Ecto neural progenitor cell (in vitro differentiated cells): ENCODE measurements around the gene BACH1.
"Not testable (repeated sequence)": the region's sequence is repeated elsewhere in the genome, so short reads cannot be mapped to it uniquely, and the experiment has no call there.

Experiments
- DNase-seq: peaks from one replicate; pipeline ENCODE4 v3.0.0-alpha.2; 2018; ENCODE audit warnings: low spot score

The BACH1 gene

DNA sequence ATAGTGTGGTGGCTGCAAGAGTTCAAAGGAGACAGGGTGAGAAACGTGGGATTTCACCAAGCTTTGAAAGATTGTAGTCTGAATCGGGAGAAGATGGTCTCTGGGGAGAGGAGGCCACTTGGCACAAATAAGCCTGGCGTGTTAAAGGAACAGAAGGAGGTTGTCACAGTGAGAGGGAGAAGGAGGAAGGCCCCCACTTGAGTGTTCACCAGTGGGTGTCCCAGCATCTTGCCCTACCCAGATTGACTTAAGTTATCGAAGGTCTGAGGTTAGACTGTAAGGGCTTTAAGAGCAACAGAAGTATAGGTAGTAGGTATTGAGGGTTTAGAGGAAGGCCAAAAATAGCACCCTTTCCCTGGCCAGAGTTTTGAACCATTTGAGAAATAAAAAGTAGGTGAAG lies 48.0 kb downstream of the BACH1 start:
- DNase-seq, result no peak

- no peak for DNase-seq
Measured at GRCh38 chr21:29347274-29347681, 48.6 kb downstream of the BACH1 start.

DNA sequence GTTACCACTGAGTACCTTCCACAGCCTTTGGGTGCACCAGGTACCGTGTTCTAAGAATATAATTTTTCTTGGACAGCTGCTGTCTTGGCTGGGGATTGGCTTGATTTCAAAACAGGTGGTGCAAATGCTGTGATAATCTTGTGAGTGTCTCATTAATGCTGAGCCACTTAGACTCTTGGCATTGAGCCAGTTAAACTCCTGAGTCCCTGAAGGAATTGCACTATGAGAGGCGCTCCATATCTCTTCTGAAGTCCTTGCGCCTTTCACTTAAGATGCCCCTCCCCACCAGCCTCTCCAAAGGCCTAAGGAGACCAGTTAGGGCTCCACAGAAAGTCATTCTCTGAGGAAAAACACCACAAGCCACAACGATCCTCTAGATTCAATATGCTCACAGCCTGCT lies 51.0 kb downstream of the BACH1 start:
- DNase-seq, result no peak

- DNase-seq, result no peak
Measured at GRCh38 chr21:29350246-29350779, 51.6 kb downstream of the BACH1 start.

GRCh38 chr21:29351691-29352090 lies 53.0 kb downstream of the BACH1 start:
- DNase-seq, result no peak

DNA sequence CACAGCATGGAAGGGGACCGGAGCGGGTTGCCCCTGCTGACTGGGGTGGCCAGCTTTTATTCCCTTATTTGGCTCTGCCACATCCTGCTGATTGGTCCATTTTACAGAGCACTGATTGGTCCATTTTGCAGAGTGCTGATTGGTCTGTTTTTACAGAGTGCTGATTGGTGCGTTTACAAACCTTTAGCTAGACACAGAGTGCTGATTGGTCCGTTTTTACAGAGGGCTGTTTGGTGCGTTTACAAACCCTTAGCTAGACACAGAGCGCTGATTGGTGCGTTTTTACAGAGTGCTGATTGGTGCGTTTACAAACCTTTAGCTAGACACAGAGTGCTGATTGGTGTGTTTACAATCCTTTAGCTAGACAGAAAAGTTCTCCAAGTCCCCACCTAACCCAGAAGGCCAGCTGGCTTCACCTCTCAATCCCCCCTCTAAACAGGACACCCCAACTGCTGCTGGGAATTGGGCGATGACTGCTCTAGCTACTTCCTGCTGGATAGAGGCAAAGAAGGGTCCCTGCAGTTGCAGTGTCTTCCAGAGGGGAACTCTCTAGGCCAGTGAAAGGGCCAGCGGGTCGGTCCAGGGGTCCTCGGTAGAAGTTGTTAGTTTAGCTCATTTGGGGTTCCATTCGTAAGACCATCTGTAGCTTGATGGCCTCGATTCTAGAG lies 56.5 kb downstream of the BACH1 start:
- DNase-seq, result not testable (repeated sequence)

GRCh38 chr21:29356291-29356690 lies 57.6 kb downstream of the BACH1 start:
- DNase-seq, result not testable (repeated sequence)

- DNase-seq, result not testable (repeated sequence)
Measured at GRCh38 chr21:29356810-29357209, 58.1 kb downstream of the BACH1 start.

DNA sequence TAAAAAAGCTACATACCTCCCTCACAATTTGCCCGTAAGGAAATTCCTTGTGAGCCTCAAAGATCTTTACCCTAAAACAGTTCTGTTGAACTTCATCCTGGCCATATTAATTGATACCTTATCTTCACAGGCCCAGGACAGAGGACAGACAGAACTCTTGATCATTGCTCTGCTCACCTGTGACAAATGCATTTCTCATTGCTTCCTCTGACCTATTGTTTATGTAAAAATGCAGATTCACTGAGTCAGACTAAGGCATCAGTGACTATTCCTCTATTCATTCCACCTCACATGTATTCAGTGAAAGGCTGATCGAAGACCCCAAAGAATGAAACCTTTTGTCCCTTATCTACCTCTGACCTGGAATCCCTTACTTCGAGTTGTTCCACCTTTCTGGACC lies 61.0 kb downstream of the BACH1 start:
- no peak for DNase-seq

DNA sequence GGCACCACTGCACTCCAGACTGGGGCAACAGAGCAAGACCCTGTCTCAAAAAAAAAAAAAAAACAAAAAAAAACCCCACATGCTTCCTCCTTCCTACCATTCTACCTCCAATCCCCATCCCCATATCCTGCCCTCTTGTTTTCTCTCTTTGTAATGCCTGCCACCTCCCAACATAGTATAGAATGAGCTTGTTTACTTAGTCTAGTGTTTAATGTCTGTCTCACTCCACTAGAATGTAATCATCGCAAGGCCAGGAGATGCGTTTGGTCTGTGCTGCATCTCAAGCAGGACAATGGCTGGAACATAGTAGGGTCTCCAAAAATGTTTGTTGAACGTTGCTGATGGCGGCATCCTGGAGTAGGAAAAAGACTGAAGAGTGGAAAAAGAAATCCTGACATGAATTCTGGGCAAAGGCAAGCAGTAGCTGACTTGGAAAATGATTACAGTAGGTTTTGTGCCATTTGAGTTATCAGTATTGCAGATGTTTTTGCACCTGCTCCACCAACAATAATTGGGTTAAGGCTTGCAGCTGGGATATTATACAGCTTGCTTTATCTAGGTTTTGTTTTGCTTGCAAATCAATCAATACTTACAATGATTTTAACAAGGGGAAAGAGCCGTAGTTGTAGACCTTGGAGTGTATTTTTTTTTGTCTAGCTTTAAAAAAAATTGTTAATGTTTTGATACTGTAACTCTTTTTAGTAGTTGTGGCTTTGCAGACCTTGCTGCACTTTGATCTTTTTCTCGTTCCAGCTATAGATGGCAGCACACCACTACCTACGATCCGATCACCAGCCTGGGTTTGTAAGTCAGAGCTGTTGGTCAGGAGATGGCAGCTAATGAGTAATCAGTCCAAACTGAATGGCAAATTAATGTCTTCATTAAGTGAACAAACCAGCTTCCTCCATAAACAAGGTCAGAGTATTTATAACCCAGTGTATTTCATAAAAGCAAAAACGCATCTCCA lies 62.4 kb downstream of the BACH1 start:
- DNase-seq, result no peak

DNA sequence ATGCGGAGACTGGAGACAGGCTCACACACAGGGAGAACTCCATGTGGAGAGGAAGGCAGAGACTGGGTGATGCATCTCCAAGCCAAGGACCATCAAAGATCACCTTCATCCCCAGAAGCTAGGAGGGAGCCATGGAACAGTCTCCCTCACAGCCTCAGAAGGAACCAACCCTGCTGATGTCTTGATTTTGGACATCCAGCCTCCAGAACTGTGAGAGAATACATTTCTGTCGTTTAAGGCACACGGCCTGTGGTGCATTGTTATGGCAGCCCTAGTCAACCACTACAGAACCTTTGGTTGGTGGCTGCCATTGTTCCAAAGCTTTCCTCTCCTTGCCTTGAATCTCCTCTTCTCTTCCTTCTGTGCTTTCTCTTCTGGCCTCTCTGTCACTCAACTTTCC lies 64.0 kb downstream of the BACH1 start:
- no peak for DNase-seq

GRCh38 chr21:29365661-29366265 lies 67.0 kb downstream of the BACH1 start:
- DNase-seq, result no peak

DNA sequence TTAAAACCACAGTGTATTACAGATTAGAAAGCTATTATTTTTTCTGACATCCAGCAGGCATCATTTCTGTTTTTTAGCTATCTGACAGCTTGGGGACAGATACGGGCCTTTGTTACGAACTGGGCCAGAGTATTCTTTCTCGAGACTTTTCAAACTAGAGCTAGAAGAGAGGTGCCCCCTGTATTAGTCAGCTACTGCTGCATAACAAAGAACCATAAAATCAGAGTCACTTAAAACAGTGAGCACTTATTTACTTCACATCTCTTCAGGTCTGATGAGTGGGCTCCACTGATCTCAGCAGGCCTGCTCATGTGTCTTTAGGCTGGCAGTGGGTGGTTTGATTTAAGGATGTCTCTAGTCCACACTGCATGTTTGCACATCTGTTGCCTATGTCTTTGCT lies 67.8 kb downstream of the BACH1 start:
- no peak for DNase-seq

DNA sequence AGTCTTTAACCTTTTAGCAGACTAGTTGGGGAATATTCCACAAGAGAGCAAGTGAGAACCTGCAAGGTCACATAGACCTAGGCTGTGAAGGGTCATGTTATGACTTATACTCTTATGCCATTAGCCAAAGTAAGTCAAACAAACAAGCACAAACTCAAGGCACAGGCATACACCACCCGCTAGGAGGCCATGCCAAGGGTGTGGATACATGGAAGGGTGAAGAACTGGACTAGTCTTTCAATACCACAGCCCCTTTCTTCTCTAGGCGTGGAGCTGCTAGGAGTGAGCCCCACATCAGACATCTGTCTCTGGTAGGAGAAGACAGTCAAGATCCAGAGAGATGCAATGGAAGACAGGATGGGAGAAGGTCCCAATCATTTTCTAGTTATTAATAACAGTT lies 68.6 kb downstream of the BACH1 start:
- DNase-seq, result no peak

- DNase-seq, result no peak
Measured at GRCh38 chr21:29368906-29369305, 70.2 kb downstream of the BACH1 start.

DNA sequence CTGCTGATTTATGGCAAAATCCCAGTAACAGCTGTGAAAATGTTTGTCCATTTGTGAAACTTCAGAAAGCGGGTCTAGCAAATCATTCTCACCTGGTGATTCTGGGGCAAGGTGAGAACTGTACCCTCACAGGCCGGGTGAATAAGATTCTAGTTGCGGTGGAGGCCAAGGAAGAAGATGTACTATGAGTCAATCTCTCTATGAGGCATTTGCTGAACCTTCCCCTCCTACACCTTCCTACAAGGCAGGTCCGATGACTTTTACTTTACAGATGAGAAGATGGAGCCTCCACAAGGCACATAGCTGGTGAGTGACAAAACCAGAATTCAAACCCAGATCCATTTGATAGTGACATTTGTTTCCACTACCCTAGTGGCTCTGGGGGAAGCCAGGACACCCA lies 72.7 kb downstream of the BACH1 start:
- no peak for DNase-seq

DNA sequence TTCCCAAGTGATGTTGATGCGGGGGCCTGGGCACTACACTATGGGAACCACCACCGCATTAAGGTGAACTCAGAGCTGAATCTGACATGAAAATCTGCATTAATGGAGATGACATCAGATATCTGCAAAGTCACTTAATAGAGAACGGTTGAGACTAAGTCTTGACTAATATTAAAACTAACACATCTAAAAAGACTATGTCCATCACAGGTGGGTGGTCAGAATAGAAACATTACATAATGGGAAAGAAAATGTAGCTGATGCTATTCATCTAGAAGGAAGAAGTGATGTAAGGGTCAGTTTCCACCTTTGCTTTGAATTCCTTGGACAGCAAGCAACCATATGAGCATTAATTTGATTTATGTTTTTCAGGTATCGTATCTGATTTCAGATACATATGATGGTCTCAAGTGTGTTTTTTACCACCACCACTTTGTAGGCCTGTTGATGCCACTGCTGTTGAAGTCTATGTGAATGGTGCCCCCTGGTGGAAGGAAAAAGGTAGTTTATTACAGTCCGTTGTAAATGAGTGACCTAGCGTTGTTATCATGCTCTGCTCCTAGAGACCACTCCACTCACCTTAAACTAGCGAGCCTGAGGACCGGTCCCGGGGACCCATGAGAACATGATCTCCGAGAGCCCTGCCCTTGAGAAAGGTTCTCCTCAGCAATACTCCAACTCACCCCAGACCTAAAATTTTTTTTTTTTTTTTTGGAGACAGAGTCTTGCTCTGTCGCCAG lies 73.5 kb downstream of the BACH1 start:
- peak; percentile 50 for DNase-seq

- DNase-seq, result no peak
Measured at GRCh38 chr21:29374481-29374880, 75.8 kb downstream of the BACH1 start.

DNA sequence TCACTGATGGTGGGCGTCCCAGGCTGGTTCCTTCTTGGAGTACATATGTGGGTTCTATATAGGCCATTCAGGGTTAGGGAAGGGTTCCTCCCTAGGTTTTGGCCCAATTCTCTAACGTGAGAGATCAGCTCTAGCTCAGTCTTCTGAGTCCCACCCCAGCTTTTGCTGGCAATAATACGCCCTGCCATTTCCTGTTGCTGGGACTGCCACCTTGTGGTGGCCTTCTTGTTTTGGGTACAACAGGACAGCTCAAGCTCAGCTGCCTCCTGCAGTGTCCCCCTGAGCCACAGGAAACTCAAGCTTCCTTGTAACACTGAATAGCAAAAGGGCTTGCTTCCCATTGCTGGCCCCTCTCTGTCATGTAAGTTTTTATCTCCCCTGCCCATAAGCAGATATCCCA lies 77.8 kb downstream of the BACH1 start:
- DNase-seq, result peak; percentile 60

- no peak for DNase-seq
Measured at GRCh38 chr21:29377266-29377665, 78.5 kb downstream of the BACH1 start.

DNA sequence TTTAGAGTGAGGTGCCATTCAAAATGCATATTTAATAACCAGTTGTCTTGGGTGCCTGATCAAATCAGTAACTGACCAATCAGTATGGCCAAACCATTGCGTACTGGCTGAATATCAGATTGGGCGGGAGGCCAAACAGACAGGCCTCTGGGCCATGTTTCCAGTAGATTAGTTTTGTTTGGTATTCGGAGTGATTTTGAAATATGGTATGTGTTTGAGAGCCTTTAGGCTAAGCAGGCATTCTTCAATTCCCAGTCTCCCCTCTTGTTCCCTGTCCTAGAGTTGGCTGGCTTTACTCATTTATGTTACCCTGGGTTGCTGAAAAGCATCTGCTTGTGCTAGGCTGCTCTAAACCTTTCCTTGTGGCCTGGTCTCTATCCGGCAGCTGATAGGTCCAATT lies 80.1 kb downstream of the BACH1 start:
- DNase-seq, result no peak

GRCh38 chr21:29379517-29380054 lies 80.9 kb downstream of the BACH1 start:
- no peak for DNase-seq
